Measurements from ENCODE around the gene UCHL3.

The UCHL3 gene

GRCh38 chr13:75635101-75635827, 85.7 kb downstream of the UCHL3 start:
- no peak for DNase-seq

GRCh38 chr13:75635828-75636435, 86.3 kb downstream of the UCHL3 start, which contains the start of gene LMO7:
Gene LMO7, plus strand, starts transcription at chr13:75636330. Its CDS starts 328 bp downstream, at chr13:75636658.
- DNase-seq, result peak; percentile 47

DNA sequence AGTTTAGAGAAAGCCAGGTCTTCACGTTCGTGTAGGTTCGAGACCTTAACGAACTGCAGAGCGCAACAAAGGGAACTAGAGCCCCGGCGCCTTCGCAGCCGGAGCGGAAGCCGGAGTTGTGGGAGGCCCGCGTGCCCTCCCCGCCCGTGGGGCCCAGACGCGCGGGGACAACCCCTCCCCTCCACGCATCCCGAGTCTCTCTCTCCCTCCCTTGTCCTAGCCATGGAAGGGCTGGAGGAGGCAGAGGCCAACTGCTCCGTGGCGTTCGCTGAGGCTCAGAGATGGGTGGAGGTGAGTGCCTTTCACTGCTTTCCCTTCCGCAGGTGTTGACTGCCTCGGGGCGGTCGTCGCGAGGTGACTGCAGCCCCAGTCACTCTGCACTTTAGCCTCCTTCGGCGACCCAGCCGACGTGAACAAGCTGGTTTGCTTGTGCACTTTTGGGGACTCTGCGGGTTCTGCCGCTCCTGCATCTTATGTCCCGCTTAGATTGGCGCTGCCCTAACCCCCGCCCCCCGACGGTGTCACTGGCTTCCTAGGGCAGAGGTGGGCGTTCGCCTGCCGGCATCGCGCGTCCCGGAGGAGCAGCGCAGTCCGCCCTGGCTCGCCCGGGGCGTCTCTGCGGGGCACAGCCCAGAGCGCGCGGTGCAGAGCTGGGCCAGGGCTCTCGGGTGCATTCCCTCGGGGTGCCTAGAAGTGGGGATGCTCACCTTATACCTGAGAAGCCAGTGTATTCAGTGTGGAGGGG, 87.0 kb downstream of the UCHL3 start:
- peak; percentile 34 for DNase-seq

DNA sequence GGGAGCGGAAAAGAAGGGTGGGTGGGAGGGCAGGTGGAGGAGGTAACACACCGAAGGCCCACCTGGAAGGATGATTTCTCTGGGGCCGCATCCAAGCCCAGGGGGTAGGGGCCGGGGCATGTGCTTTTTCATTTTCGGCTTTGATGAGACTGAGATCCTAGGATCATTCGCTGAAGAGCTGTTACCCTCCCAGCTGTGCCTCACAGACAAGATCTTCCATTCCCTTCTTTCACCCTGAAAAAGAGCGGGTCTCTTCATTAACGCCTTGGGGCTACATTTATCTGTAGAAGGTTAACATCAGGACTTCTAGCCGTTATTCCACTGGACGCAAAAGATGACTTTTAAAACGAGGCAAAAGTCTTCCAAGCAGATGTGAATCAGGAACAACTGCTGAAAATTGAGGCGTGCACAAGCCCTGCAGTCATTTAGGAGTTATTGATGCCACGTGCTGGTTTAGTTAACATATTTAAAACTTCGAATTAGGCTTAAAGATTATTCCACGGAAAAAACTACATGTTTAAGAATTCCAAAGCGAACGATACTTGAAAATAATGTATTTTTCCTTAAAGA, 87.7 kb downstream of the UCHL3 start:
- DNase-seq, result no peak

DNA sequence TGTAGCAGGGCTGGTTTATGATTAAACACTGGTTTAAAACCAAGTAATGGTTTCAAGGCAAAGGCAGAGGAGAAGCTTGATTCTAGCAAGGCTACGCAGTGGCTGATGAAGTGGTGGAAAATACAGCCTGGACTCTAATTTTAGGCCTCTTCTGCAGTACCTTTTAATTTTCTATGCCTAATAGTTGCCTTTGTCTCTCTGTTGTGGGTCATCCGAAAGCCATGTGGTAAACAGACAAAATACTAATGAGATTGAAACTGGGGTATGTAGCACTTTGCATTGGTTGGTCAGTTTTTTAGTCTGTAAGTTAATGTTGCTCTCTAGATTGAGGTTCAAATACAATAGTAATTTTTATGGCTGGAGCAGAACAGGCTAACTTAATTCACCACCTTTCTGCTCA, 89.9 kb downstream of the UCHL3 start:
- DNase-seq, result no peak

- DNase-seq, result no peak
Observed at GRCh38 chr13:75641026-75641425, 91.4 kb downstream of the UCHL3 start.

DNA sequence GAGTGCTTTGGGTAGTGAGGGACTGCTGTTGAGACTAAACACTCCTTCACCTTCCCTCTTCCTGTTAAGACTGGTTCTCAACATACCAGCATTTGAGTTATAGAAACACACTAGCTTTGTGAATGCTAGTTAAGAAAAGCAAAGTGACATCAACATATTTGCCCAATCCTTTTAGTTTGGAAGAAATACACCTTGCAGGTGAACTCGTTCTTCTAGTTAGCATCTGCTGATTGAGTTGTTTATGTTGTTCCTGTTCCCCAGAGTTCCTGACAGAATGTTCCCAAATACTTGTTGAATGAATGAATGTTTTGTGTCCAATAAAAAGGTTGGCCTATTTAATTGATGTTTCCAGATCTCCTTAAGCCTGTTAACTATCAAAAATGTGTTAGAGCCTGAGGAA, 93.6 kb downstream of the UCHL3 start:
- no peak for DNase-seq

DNA sequence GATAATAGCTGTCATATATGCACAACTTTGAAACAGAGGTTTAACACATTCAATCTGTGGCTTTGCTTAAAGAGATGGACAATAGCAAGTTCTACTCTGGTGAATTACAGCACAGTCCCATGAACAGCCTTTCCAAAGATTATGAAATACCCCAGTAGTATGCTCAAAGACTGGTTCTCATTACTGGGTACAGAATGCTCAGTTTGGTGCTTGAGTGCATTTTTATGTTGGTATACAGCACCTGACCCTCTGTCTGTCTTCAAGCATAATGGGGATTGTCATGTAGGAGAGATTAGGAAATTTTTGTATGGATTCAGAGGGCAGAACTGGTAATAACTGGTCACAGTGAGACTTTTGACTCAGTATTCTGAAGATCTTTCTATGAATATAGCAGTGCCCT, 94.1 kb downstream of the UCHL3 start:
- DNase-seq, result no peak

DNA sequence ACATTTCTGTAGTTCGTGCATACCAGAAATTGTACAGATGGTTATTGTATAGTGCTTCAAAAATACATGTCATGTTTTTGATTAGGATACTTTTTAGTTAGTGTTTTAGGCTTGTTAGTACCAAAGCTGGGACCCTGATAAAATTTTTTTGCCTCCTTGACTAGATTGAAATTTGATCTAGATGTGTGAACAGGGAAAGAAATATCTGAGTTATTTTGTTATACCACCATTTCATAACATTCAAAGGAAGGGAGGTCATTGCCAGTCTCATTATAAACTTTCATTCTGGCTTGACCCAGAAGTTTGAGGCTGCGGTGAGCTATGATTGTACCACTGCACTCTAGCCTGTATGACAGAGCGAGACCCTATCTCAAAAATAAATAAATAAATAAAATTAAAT, 95.5 kb downstream of the UCHL3 start:
- no peak for DNase-seq

DNA sequence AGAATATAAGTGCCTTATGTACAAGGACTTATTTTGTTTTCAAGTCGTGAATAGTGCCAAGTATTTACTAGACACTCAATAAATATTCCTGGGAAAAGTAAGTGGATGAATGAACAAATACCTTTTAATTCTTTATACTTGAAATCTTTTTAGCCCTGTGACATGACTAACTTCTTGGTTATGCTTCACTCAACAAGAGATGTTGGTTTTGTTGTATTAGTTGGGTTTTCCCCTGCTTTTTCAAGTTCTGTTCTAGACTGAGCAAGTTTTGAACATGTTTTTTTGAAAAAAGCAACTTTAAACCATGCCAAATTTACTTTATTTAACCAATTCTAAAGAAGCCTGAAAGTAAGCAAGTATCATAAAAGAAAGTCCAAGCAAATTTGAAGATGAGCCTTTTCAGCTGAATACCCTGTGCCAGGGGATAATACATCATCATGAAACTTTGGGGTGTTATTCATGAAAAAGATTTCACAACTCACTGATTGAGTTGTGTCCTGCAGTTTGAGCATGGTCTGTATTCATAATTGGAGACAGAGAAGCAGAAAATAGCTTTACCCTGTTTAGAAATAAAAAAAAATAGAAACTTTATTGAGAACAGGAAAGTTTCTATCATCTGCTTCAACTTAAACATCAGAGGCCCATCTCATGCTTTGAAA, 97.7 kb downstream of the UCHL3 start:
- DNase-seq, result no peak

- no peak for DNase-seq
Observed at GRCh38 chr13:75648446-75648845, 98.9 kb downstream of the UCHL3 start.

DNA sequence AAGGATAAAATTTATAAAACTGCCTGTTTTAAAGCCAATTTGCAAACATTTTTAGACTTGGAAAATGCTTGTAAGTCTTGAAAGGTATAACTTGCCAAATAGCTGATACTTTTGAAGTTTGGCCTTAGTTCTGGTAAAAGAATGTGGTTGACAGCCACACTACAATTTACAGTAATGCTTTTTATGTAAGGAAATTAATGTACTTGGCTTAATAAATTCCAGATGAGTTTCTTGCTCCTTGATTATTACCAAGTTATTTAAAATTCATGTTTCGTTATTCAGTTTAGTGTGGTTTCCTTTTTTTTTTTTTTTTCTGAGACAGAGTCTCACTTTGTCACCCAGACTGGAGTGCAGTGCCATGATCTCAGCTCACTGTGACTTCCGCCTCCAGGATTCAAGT, 101.4 kb downstream of the UCHL3 start:
- no peak for DNase-seq

GRCh38 chr13:75652726-75653125, 103.1 kb downstream of the UCHL3 start:
- no peak for DNase-seq

Measured in activated gamma-delta T cell treated with Interleukin-2 at 50 U/mL for 16 hours (primary cell).